H1 (cell line): ENCODE measurements around the gene TAX1BP3. TPM values are rescaled to one million over a fixed set of nuclear protein-coding genes. Genes with fewer than 3 reads are reported as not detected.

ENCODE experiments used
- CTCF ChIA-PET: fragments of 300-600 bp; sonication (Branson Sonifier 250); formaldehyde crosslinking; loops from one replicate; lab custom pipeline; 2021; ENCODE audit not compliant: partially characterized antibody; lab: Charles Lee
- POLR2A ChIA-PET: fragments of 300-600 bp; sonication (Branson Sonifier 250); formaldehyde crosslinking; loops from one replicate; lab custom pipeline; 2021; ENCODE audit warnings: inconsistent platforms; ENCODE audit not compliant: partially characterized antibody; lab: Charles Lee
- DNase-seq, 2 experiments: peaks; one replicate each; pipeline versions ENCODE4 v3.0.0 to v3.0.0-alpha.2; 2010 to 2022; ENCODE audit warnings: low spot score in 2 of 2, low read depth in 1 of 2, mixed read lengths in 1 of 2
- FAIRE-seq: peaks from 2 replicates; lab custom pipeline; 2011; peaks lifted over from hg19 to GRCh38; lab: Jason Lieb, UNC
- H2AFZ ChIP-seq: 2 replicates; pipeline ENCODE4 v1.8.1; 2012; ENCODE audit warnings: low read length, inconsistent platforms
- H2AK5ac ChIP-seq: 2 replicates; pipeline ENCODE4 v1.6.1; 2013; ENCODE audit warnings: low read depth, low read length
- H2BK120ac ChIP-seq: replicated peaks from 2 replicates; pipeline ENCODE3; 2013; ENCODE audit warnings: low read depth, low read length, inconsistent platforms
- H2BK12ac ChIP-seq: 2 replicates; pipeline ENCODE4 v1.6.1; 2013; ENCODE audit warnings: low read depth, low read length
- H2BK15ac ChIP-seq: 2 replicates; pipeline ENCODE4 v1.6.1; 2013; ENCODE audit warnings: low read length
- H2BK20ac ChIP-seq: 2 replicates; pipeline ENCODE4 v1.6.1; 2013; ENCODE audit warnings: low read length
- H2BK5ac ChIP-seq: 2 replicates; pipeline ENCODE4 v1.6.1; 2013; ENCODE audit warnings: low read depth, low read length
- H3K14ac ChIP-seq: 2 replicates; pipeline ENCODE4 v1.6.1; 2013; ENCODE audit warnings: inconsistent platforms; ENCODE audit not compliant: insufficient read length
- H3K18ac ChIP-seq: 2 replicates; pipeline ENCODE4 v1.6.1; 2013; ENCODE audit warnings: low read length; ENCODE audit errors: extremely low read depth
- H3K23ac ChIP-seq: 2 replicates; pipeline ENCODE4 v1.6.1; 2013; ENCODE audit warnings: inconsistent platforms; ENCODE audit not compliant: insufficient read length
- H3K23me2 ChIP-seq: 2 replicates; pipeline ENCODE4 v1.6.1; 2013; ENCODE audit warnings: low read depth, low read length
- H3K27ac ChIP-seq: 2 replicates; pipeline ENCODE4 v1.6.1; 2011; ENCODE audit warnings: low read depth, low read length, inconsistent platforms
- H3K27me3 ChIP-seq, 4 experiments: replicated peaks in 1 of 4; 1 replicate in 1 of 4; 2 replicates in 3 of 4; pipeline versions ENCODE4 v1.6.1 to v1.8.1; 2011 to 2013; ENCODE audit warnings: low read length in 3 of 4, mild to moderate bottlenecking in 3 of 4, inconsistent platforms in 2 of 4, mixed read lengths in 2 of 4, moderate library complexity in 1 of 4; ENCODE audit not compliant: control insufficient read depth in 3 of 4, insufficient read depth in 3 of 4; ENCODE audit errors: extremely low read depth in 1 of 4
- H3K36me3 ChIP-seq, 4 experiments: 2 replicates each; pipeline versions ENCODE4 v1.6.1 to v1.8.1; 2011 to 2013; ENCODE audit warnings: mild to moderate bottlenecking in 4 of 4, low read length in 3 of 4, moderate library complexity in 2 of 4, control low read depth in 1 of 4, inconsistent platforms in 1 of 4; ENCODE audit not compliant: insufficient read depth in 4 of 4, control insufficient read depth in 2 of 4
- H3K4ac ChIP-seq: replicated peaks from 2 replicates; pipeline ENCODE3; 2013; ENCODE audit warnings: low read length, low read depth, mixed read lengths, inconsistent platforms; ENCODE audit not compliant: insufficient read length
- H3K4me1 ChIP-seq, 4 experiments: replicated peaks in 1 of 4; 1 replicate in 1 of 4; 2 replicates in 3 of 4; pipeline versions ENCODE4 v1.6.1 to v1.8.1; 2011 to 2013; ENCODE audit warnings: low read length in 3 of 4, inconsistent platforms in 2 of 4, mixed read lengths in 1 of 4; ENCODE audit not compliant: insufficient read depth in 4 of 4, control insufficient read depth in 3 of 4
- H3K4me2 ChIP-seq, 2 experiments: 2 replicates each; pipeline versions ENCODE4 v1.6.1 to v1.8.1; 2011 to 2013; ENCODE audit warnings: low read depth in 2 of 2, low read length in 2 of 2, control low read depth in 1 of 2, inconsistent platforms in 1 of 2, mild to moderate bottlenecking in 1 of 2; ENCODE audit not compliant: insufficient read depth in 1 of 2
- H3K4me3 ChIP-seq, 4 experiments: fragments of 200-600, 300-600 bp in 1 of 4; sonication (generic), shearing (Covaris generic), sonication (Bioruptor Twin) in 1 of 4; 2 replicates each; pipeline versions ENCODE4 v1.5.1 to v1.8.1; 2011 to 2016; ENCODE audit warnings: low read length in 4 of 4, low read depth in 3 of 4, control low read depth in 2 of 4, inconsistent platforms in 2 of 4, mild to moderate bottlenecking in 2 of 4, mixed read lengths in 1 of 4, moderate library complexity in 1 of 4; ENCODE audit not compliant: insufficient read depth in 2 of 4; ENCODE audit errors: extremely low read depth in 1 of 4
- H3K56ac ChIP-seq: replicated peaks from 2 replicates; pipeline ENCODE3; 2013; ENCODE audit warnings: low read depth, mild to moderate bottlenecking, mixed read lengths, low read length, inconsistent platforms; ENCODE audit not compliant: insufficient read length
- H3K79me1 ChIP-seq: 2 replicates; pipeline ENCODE4 v1.6.1; 2013; ENCODE audit warnings: low read depth, low read length, control low read depth
- H3K79me2 ChIP-seq, 2 experiments: 2 replicates each; pipeline versions ENCODE4 v1.6.1 to v1.8.1; 2012 to 2013; ENCODE audit warnings: low read length in 2 of 2, mild to moderate bottlenecking in 2 of 2, inconsistent platforms in 1 of 2; ENCODE audit not compliant: insufficient read depth in 2 of 2, control insufficient read depth in 1 of 2
- H3K9ac ChIP-seq, 4 experiments: replicated peaks in 1 of 4; 1 replicate in 1 of 4; 2 replicates in 3 of 4; pipeline versions ENCODE4 v1.6.1 to v1.8.1; 2011 to 2013; ENCODE audit warnings: low read depth in 3 of 4, low read length in 3 of 4, control low read depth in 2 of 4, mild to moderate bottlenecking in 2 of 4, moderate library complexity in 2 of 4, inconsistent platforms in 1 of 4; ENCODE audit errors: extremely low read depth in 1 of 4
- H3K9me3 ChIP-seq, 2 experiments: 2 replicates each; pipeline versions ENCODE4 v1.6.1 to v1.8.1; 2012 to 2013; ENCODE audit warnings: mild to moderate bottlenecking in 2 of 2, moderate library complexity in 2 of 2, control low read depth in 1 of 2, inconsistent platforms in 1 of 2, low read depth in 1 of 2, low read length in 1 of 2, mixed read lengths in 1 of 2; ENCODE audit not compliant: insufficient read depth in 2 of 2
- H4K20me1 ChIP-seq, 2 experiments: replicated peaks in 1 of 2; 2 replicates each; pipeline versions ENCODE3 to v1.8.1; 2011 to 2013; ENCODE audit warnings: inconsistent platforms in 2 of 2, low read length in 2 of 2, mild to moderate bottlenecking in 1 of 2; ENCODE audit not compliant: insufficient read depth in 2 of 2, control insufficient read depth in 1 of 2
- H4K5ac ChIP-seq: 2 replicates; pipeline ENCODE4 v1.6.1; 2013; ENCODE audit warnings: low read length, low read depth, mixed read lengths, inconsistent platforms; ENCODE audit not compliant: insufficient read length
- H4K8ac ChIP-seq: 2 replicates; pipeline ENCODE4 v1.8.0; 2013; ENCODE audit warnings: mild to moderate bottlenecking, moderate library complexity, low read length, inconsistent platforms; ENCODE audit not compliant: insufficient read depth; ENCODE audit errors: extremely low read depth
- H4K91ac ChIP-seq: replicated peaks from 2 replicates; pipeline ENCODE3; 2013; ENCODE audit warnings: low read length, mixed read lengths, inconsistent platforms; ENCODE audit not compliant: insufficient read length
- BACH1 ChIP-seq: IDR thresholded peaks from 2 replicates; pipeline ENCODE4 v1.6.1; 2012; ENCODE audit warnings: low read length, improper control_type of control experiment
- BCL11A ChIP-seq, 2 experiments: IDR thresholded peaks; one replicate each; pipeline ENCODE4 v1.6.1; 2011; ENCODE audit warnings: low read depth in 2 of 2, low read length in 2 of 2, mild to moderate bottlenecking in 2 of 2
- CTBP2 ChIP-seq: IDR thresholded peaks from 2 replicates; pipeline ENCODE4 v1.7.0; 2011; ENCODE audit warnings: borderline replicate concordance, mild to moderate bottlenecking, moderate library complexity, mixed read lengths, low read length; ENCODE audit not compliant: insufficient read depth, insufficient read length
- E2F6 ChIP-seq: IDR thresholded peaks from 2 replicates; pipeline ENCODE4 v1.6.1; 2012; ENCODE audit warnings: inconsistent platforms
- KDM1A ChIP-seq: fragments of 200-600, 300-600 bp; sonication (generic); IDR thresholded peaks from 2 replicates; pipeline ENCODE4 v1.7.1; 2016; ENCODE audit warnings: mild to moderate bottlenecking, low read length, borderline replicate concordance
- KDM4A ChIP-seq: IDR thresholded peaks from one replicate; pipeline ENCODE4 v1.7.1; 2012; ENCODE audit warnings: low read depth, mild to moderate bottlenecking, moderate library complexity, low read length, inconsistent platforms; ENCODE audit not compliant: severe bottlenecking
- PHF8 ChIP-seq: fragments of 200-600 bp; sonication (generic); conservative IDR thresholded peaks from 2 replicates; pipeline ENCODE4 v1.7.1; 2012; ENCODE audit warnings: low read depth, mild to moderate bottlenecking, inconsistent platforms, low read length, moderate library complexity
- RFX5 ChIP-seq: IDR thresholded peaks from 2 replicates; pipeline ENCODE4 v1.6.1; 2011; ENCODE audit warnings: low read depth, low read length, improper control_type of control experiment, borderline replicate concordance
- RNF2 ChIP-seq: fragments of 200-900, 300-1000 bp; sonication (generic); IDR thresholded peaks from 2 replicates; pipeline ENCODE4 v1.7.1; 2016; ENCODE audit warnings: borderline replicate concordance, low read depth, mild to moderate bottlenecking, antibody characterized with exemption, low read length; ENCODE audit not compliant: poor library complexity, severe bottlenecking; ENCODE audit errors: missing control alignments
- WGBS, 2 experiments: shearing (Covaris generic) in 1 of 2; methylation state at CpG; one replicate each; pipeline versions ENCODE4 v1.1.6 to v1.1.7; 2013 to 2015; ENCODE audit warnings: low lambda C conversion rate in 2 of 2, mixed read lengths in 2 of 2, inconsistent platforms in 1 of 2, low coverage in 1 of 2, missing lambda C conversion rate in 1 of 2; ENCODE audit not compliant: insufficient replicate concordance in 2 of 2, insufficient coverage in 1 of 2, insufficient read length in 1 of 2; ENCODE audit errors: extremely low coverage in 1 of 2, missing lambda C conversion rate in 1 of 2; 5-methylcytosine and 5-hydroxymethylcytosine counted together
- polyA plus RNA-seq, 7 experiments: library from polyadenylated mRNA; depleted of rRNA in 3 of 7; stranded (reverse) in 5 of 7; unstranded in 2 of 7; fragments of >200 nt in 5 of 7; fragments of 200-250 nt in 2 of 7; gene quantifications; 1 replicate in 5 of 7; 2 replicates in 1 of 7; 4 replicates in 1 of 7; pipeline versions ENCODE4 v1.2.1 to v1.2.3, GENCODE V29; 2011 to 2013; ENCODE audit warnings: missing spikeins in 2 of 7, mixed read lengths in 2 of 7
- total RNA-seq: library from RNA; stranded (reverse); fragmentation: NEBNext Ultra II Directional; extraction: Animal tissue kit (Norgen Biotek cat#: 25700); gene quantifications from 2 replicates; pipeline ENCODE4 v1.2.1, GENCODE V29; 2021

TAX1BP3 gene
- total and polyA plus RNA-seq, 2 of the 8 experiments (the other 6 are each of a cell fraction or from before 2014, with no cell fraction given), result 65.3 to 81.8 TPM

- Histone ChIP-seq H3K56ac (no peak overlapping the region), H3K36me3 (no peaks in the 10 kb centered on the region; a peak in 1 of 8 replicates), H3K9me3 (no peaks in the 10 kb centered on the region), H2BK20ac (no peak overlapping the region), H3K4me2 (no peak overlapping the region; a peak in 1 of 4 replicates), H3K4me3 (no peak overlapping the region), H4K5ac (no peak overlapping the region), H2BK15ac (no peak overlapping the region), H3K14ac (no peak overlapping the region), H2AFZ (no peak overlapping the region), H4K8ac (no peak overlapping the region), H3K9ac (no peak overlapping the region), H3K23me2 (peaks cover 12% of the 10 kb centered on the region; the same call in 1 of the 2 replicates), H4K91ac (no peak overlapping the region), H3K4ac (no peak overlapping the region), H4K20me1 (peaks cover 0 to 10% of the 10 kb centered on the region in 2 experiments), H2BK120ac (no peak overlapping the region), H3K79me2 (peaks cover 3 to 28% of the 10 kb centered on the region in 2 experiments; a peak in 3 of 4 replicates), H2AK5ac (no peak overlapping the region), H3K23ac (no peak overlapping the region), H3K27me3 (no peaks in the 10 kb centered on the region), H2BK12ac (no peak overlapping the region), H3K18ac (no peak overlapping the region), H3K79me1 (peaks cover 12% of the 10 kb centered on the region), H3K27ac (no peak overlapping the region), H2BK5ac (0 out of 2 replicates have a peak overlapping the region, but pooled peaks have one; percentile 49), H3K4me1 (peaks cover 3 to 7% (median 5%) of the 10 kb centered on the region in 4 experiments)
- ChIA-PET POLR2A (interaction anchor here (1.1 to 12.7 kb wide), 4 partner anchors 9 to 57 kb away, joined by 3 to 194 read pairs (median 7); partner anchors contain the start of genes HASPIN and P2RX5), CTCF (interaction anchor here (0.8 to 2.0 kb wide), 6 partner anchors 9 to 65 kb away, joined by 3 to 8 read pairs (median 6); no protein-coding TSS in a partner anchor)
- WGBS, 2 experiments, result 86% methylated on average over 6 of the region's 6 CpGs; no CpG with 5 or more reads in 1 of the 2 experiments
- DNase-seq, result no peak
- no peak for FAIRE-seq
- TF ChIP-seq BCL11A (IDR thresholded peaks at IDR 0.05; ENCODE audit: low read depth in 2 of 2, low read length in 2 of 2) (no peak), RFX5 (no peak), CTBP2 (no peak), E2F6 (no peak), BACH1 (no peak), KDM4A (no peak), RNF2 (no peak), KDM1A (no peak), PHF8 (no peak)
These were observed 1.9 kb downstream of the TAX1BP3 start for GRCh38 chr17:3666516-3666915.
